IMR-90 (cell line): Measurements from ENCODE around the gene LAMC3.

Experiments
- BHLHE40 ChIP-seq: fragments of 150-350 bp; IDR thresholded peaks from 2 replicates; pipeline ENCODE4 v1.6.1; 2016; ENCODE audit warnings: mild to moderate bottlenecking, low read depth, low read length
- CEBPB ChIP-seq: IDR thresholded peaks from 2 replicates; pipeline ENCODE4 v1.6.1; 2012; ENCODE audit warnings: low read depth, low read length, improper control_type of control experiment
- CHD1 ChIP-seq: IDR thresholded peaks from 2 replicates; pipeline ENCODE4 v1.6.1; 2012; ENCODE audit warnings: low read depth, low read length, improper control_type of control experiment
- MAFK ChIP-seq: IDR thresholded peaks from 2 replicates; pipeline ENCODE4 v1.6.1; 2012; ENCODE audit warnings: low read depth, low read length, improper control_type of control experiment
- MXI1 ChIP-seq: IDR thresholded peaks from 2 replicates; pipeline ENCODE4 v1.6.1; 2012; ENCODE audit warnings: low read depth, mild to moderate bottlenecking, low read length, moderate library complexity, borderline replicate concordance
- NFE2L2 ChIP-seq: fragments of 150-350 bp; IDR thresholded peaks from 2 replicates; pipeline ENCODE4 v1.6.1; 2016; ENCODE audit warnings: low read depth, mild to moderate bottlenecking, low read length
- POLR2A ChIP-seq: IDR thresholded peaks from 2 replicates; pipeline ENCODE4 v1.6.1; 2012; ENCODE audit warnings: mild to moderate bottlenecking, low read depth, low read length
- RAD21 ChIP-seq: IDR thresholded peaks from 2 replicates; pipeline ENCODE4 v1.6.1; 2012; ENCODE audit warnings: low read length, improper control_type of control experiment
- SMC3 ChIP-seq: fragments of 150-350 bp; IDR thresholded peaks from 2 replicates; pipeline ENCODE4 v1.6.1; 2016; ENCODE audit warnings: low read depth, mild to moderate bottlenecking, antibody characterized with exemption, low read length, moderate library complexity
- TF ChIP-seq, protein P1 (sequence below): conservative IDR thresholded peaks from 2 replicates; pipeline ENCODE4 v1.5.1; 2012; ENCODE audit warnings: mild to moderate bottlenecking, low read depth, low read length, improper control_type of control experiment
- TF ChIP-seq, protein P2 (sequence below): fragments of 150-350 bp; IDR thresholded peaks from 2 replicates; pipeline ENCODE4 v1.6.1; 2016; ENCODE audit warnings: low read depth, mild to moderate bottlenecking, low read length, moderate library complexity, borderline replicate concordance

DNA sequence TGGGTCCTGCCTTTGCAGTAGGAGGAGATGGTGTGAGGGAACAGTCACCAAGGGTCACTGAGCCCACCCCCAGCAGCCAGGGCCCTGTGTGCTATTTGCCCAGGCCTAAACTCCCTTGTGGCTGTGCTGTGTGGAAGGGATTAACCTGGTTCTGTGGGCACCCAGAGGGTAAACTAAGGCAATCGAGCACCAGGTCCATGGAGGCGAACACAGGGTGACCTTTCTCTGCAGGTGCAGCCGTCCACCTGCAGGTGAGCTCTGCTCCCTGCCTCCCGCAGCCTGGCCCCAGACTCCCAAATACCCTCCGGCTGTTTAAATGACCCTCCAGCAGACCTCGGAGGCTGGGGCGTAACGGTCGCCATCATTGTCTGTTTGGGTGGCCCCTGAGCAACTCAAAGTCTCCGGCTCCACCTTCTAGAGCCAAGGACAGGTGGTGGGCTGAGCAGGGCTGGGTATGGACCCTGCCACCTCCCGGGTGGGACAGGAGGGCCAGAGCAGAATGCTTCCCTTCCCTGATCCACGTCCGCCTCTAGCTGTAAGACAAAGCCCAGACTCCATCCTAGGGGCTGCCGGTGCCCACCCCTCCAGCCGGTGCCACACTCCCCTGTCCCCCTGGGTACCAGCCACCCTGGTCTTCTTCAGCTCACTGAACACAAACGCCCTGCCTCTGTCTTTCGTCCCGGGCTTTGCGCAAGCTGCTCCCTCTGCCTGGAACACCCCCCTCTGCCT is 35.9 kb upstream of the LAMC3 start:
- no peak for TF ChIP-seq POLR2A
- TF ChIP-seq, protein P1, sequence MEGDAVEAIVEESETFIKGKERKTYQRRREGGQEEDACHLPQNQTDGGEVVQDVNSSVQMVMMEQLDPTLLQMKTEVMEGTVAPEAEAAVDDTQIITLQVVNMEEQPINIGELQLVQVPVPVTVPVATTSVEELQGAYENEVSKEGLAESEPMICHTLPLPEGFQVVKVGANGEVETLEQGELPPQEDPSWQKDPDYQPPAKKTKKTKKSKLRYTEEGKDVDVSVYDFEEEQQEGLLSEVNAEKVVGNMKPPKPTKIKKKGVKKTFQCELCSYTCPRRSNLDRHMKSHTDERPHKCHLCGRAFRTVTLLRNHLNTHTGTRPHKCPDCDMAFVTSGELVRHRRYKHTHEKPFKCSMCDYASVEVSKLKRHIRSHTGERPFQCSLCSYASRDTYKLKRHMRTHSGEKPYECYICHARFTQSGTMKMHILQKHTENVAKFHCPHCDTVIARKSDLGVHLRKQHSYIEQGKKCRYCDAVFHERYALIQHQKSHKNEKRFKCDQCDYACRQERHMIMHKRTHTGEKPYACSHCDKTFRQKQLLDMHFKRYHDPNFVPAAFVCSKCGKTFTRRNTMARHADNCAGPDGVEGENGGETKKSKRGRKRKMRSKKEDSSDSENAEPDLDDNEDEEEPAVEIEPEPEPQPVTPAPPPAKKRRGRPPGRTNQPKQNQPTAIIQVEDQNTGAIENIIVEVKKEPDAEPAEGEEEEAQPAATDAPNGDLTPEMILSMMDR: no peak
- TF ChIP-seq CEBPB: no peak
- TF ChIP-seq MXI1: no peak
- TF ChIP-seq RAD21: no peak
- TF ChIP-seq NFE2L2: no peak
- TF ChIP-seq MAFK: no peak
- no peak for TF ChIP-seq BHLHE40
- TF ChIP-seq, protein P2, sequence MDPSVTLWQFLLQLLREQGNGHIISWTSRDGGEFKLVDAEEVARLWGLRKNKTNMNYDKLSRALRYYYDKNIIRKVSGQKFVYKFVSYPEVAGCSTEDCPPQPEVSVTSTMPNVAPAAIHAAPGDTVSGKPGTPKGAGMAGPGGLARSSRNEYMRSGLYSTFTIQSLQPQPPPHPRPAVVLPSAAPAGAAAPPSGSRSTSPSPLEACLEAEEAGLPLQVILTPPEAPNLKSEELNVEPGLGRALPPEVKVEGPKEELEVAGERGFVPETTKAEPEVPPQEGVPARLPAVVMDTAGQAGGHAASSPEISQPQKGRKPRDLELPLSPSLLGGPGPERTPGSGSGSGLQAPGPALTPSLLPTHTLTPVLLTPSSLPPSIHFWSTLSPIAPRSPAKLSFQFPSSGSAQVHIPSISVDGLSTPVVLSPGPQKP: no peak
- TF ChIP-seq CHD1: no peak
- no peak for TF ChIP-seq SMC3
